Measurements from ENCODE around the gene TTC7B.

Gene TTC7B

DNA sequence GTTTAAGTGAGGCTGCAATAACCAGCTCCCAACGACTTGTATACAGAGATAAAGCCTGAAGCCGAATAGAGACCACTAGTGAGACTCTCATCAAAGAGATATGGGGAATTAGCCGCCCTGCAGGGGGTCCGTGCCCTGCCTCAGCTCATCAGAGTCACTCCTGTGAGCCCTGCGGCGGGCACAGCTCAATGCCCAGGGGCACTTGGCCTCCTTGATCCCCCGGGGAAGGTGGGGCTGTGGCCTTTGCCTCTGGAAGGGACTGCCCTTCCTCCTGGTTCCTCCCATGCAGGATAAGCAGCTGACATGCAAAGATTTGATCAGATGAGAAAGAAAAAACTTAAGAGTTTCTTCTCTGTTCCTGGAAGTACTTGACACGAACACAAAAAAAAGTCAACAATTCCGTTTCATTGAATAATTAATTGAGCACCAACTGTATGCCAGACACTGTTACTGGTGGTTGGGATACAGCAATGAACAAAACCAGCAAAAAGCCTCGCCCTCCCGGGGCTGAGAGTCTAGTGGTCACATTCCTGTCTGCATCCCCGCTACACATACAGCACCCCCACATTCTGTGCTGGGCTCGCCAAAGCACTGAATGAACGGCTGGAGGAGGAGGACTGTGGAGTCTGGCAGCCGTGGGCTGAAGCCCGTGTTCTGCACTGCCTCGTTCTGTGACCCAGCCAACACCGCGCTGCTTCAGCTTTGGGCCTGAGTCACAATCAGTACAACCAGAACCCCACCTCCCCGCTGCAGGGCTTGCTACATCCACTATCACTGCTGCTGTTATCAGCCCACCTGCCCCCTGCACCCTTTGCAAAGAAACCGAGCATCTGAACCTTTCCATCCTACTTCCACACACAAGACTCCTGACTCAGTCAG, 10.3 kb downstream of the TTC7B start:
- DNase-seq (ENCODE audit: low read depth in 2 of 2): no peak

- no peak for DNase-seq (ENCODE audit: low read depth in 2 of 2)
Measured at GRCh38 chr14:90805084-90805391, 11.2 kb downstream of the TTC7B start.

DNA sequence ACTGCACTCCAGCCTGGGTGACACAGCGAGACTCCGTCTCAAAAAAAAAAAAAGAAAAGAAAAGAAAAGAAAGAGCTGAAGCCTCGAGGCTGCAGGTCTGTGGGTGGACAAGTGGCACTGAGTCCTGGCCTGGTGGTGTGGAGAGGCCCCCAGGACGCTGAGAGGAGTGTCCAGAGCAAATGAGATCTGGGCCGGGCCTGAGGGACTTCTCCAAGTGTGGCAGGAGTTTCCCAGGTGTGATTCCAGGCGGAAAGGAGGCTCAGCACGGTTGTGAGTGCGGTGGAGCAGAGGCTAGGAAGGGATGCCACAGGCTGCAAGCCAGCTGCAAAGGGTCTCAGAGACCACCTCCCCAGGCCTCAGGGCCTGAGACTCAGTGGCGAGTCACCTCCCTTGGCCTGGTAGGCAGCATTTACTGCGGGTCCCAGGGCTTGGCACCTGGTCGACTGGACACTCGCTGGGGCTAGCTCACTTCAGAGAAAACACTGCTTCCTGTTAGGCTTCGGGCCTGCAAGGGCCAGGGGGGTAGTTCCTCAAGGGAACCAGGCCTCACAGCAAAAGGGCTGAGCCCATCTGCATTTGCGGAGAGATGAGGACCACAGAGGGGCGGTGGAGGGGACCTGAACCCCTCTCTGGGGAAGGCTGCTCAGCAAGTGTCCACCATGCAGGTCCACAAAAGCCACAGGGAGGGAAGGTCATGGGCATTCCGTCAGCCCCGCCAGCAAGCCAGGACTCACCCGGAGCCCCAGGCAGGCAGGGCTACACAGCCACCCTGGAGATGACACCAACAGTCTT, 11.7 kb downstream of the TTC7B start:
- no peak for DNase-seq (ENCODE audit: low read depth in 2 of 2)

DNA sequence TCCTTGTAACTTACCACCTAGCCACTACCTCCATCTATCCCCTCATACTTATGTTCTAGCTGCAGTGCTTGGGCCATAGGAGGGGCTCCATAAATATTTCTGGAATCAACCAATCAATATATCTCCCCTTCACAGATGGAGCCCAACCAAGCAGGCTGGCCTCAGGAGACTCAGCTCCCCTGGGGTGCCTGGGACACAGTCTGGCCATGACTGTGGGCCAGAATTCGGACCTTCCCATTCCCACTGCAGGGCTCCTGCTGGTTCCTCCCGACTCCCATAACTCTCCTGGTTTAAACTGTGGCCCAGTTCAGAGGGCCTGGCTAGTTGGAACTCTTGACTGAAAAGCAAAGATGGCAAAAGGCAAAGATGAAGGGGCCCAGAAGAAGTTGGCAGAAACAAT, 13.0 kb downstream of the TTC7B start:
- DNase-seq (ENCODE audit: low read depth in 2 of 2): no peak

DNA sequence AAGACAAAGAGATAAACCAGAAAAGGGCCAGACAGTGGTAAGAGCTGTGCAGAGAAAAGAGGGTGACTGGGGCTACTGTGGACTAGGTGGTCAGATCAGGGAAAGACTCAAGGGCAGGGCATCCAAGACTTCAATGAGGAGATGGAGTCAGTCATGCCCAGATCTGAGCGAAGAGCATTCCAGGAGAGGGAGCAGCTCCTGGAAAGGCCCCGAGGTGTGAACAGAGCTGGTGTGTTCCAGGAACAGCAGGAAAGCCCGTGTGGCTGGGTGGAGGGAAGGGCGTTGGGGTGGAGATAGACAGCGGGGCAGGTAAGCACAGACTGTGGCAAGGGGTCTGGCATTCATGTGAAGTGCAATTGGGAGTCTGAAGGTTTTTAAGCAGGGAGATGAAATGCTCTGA, 16.8 kb downstream of the TTC7B start:
- no peak for DNase-seq (ENCODE audit: low read depth in 2 of 2)

GRCh38 chr14:90797919-90798318, 18.3 kb downstream of the TTC7B start:
- no peak for DNase-seq (ENCODE audit: low read depth in 2 of 2)

- no peak for DNase-seq (ENCODE audit: low read depth in 2 of 2)
Measured at GRCh38 chr14:90797451-90797850, 18.8 kb downstream of the TTC7B start.

GRCh38 chr14:90796329-90796728, 19.9 kb downstream of the TTC7B start:
- no peak for DNase-seq (ENCODE audit: low read depth in 2 of 2)

DNA sequence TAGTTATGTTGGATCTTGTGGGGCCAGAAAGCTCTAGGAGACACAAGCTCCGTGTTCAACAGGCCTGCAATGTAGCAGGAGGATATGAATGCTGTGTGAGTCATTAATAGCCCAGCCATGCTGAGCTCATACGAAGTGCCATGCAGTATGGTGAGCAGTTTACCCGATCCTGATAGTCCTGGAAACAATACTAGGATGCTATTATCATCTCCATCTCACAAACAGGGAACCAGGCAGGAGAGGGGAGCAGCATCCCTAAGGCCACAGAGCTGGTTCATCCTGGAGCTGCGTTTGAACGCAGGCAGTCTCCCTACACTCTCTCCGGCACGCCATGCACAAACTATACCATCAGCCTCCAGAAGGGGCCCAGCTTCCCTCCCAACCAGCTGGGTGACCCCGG, 20.5 kb downstream of the TTC7B start:
- no peak for DNase-seq (ENCODE audit: low read depth in 2 of 2)

DNA sequence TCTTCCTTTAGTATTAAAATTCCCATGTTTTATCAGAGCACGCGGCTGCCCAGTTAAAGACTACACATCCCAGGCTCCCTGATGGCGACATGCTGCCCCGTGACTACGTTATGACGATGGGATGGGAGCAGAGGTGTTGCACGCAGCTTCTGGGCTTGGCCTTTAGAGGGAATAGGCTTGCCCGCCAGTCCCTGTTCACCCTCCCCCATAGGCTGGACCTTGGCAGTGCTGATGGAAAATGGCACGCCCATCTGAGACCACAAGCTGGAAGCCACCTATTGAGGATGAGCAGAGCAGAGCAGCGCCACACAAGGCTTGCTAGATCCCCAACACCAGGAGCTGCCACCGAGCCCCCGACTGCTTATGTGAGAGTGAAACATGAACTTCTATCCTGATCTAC, 24.7 kb downstream of the TTC7B start:
- no peak for DNase-seq (ENCODE audit: low read depth in 2 of 2)

GRCh38 chr14:90788031-90788430, 28.2 kb downstream of the TTC7B start:
- no peak for DNase-seq (ENCODE audit: low read depth in 2 of 2)

DNA sequence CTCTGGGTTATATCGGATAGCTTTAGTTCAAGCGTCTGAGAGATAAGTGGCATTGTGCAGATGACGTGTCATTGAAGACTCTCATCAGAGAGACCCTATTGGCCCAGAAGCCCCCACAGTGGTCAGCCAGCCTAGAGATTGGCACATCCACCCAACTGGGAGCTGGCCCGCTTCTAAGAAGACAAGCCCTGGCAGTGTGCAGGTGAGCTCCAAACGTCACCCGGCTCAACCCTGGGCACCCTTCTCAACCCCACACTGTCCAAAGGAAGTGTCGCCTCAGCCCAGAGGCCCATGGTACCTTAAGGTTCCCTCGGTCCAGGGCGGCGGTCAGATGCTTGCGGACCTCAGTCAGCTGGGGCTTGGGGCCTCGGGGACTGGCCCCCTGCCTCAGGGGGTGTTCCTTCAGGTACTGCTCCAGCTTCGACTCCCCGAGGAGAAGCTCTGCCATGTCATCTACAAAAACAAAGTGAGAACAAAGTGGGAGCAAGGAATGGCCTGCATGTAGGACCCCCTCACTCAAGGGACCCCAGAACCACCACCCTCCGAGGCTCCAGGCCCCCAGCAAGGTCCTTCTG, 30.3 kb downstream of the TTC7B start:
- DNase-seq (ENCODE audit: low read depth in 2 of 2): no peak

DNA sequence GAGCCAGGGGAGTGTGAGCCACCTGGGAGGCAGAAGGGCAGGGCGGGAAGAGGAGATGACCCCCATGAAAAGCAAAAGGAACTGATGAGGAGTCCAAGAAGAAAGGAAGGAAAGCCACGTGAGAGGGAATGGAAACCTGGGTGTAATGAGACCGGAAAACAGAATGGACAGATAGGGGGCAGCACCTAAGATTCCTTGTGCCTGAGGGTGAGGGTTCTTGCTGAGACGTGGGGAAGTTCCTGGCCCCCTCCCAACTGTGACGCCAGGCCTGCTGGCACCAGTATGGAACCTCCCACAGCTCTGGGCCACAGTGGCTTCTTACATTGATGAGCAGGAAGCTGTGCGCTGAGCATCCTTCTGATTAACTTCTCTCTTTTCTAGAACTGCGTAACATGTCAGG, 30.8 kb downstream of the TTC7B start:
- no peak for DNase-seq (ENCODE audit: low read depth in 2 of 2)

DNA sequence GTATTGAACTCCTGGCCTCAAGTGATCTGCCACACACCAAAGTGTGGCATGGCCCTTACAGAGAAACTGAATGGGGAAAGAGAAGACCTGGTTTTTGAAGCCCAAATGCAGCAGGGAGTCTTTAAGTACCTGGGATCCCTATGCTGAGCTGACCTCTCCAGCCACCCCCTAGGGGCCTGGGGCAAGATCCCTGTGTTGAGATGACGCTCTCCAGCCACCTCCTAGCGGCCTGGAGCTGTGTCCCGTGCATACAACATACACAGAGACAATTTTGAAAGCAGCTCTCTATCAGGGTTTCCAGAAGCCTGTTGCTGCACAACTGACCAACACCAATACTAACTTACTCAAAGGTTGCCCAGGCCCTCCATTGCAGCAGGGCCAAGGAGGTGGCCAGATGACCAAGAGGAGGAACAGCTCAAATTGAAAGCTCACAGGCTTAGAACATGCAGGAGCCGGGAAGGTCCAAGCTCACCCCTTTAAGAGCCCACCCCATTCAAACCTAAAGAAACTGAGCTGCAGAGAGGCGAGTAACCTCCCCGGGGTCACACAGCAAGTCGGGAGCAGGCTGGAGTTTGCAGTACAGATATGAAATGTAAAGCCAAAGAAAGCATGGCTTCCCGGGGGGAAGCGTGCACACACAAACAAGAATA, 31.5 kb downstream of the TTC7B start:
- no peak for DNase-seq (ENCODE audit: low read depth in 2 of 2)

DNA sequence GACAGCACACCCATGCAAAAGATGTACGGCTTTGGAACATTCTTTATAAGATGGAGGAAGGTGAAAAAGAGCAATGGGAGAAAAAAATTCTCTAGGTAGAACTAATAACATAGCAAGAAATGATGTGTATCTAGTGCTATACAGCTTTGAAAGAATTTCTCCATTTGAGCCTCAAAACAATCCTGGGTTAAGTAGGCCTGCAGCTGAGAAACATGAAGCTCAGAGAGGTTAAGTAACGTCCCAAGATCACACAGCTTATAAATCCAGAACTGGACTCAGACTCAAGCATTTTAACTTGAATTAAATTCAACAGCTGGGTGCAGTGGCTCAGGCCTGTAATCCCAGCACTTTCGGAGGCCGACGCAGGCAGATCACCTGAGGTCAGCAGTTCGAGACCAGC, 32.9 kb downstream of the TTC7B start:
- DNase-seq (ENCODE audit: low read depth in 2 of 2): no peak

DNA sequence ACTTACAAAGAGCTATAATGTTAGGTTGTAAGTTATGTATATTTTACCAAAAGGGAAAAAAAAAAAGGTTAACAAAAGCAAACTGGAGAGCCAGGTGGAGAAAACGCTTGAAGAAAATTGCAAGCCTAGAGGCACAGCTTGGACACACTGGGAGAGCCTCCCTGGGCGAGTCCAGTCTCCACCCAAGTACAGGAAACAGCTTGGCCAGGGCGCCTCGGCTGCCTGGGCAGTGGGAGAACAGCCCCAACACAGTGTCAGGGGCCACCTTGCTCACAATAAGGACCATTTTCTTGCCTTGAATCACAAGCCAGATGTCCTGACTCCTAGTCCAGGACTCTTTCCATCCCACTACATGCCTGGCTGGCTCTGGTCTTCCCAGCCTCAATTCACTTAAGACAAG, 33.3 kb downstream of the TTC7B start:
- no peak for DNase-seq (ENCODE audit: low read depth in 2 of 2)

GRCh38 chr14:90781876-90782275, 34.4 kb downstream of the TTC7B start:
- DNase-seq (ENCODE audit: low read depth in 2 of 2): no peak

GRCh38 chr14:90781344-90781761, 34.9 kb downstream of the TTC7B start:
- no peak for DNase-seq (ENCODE audit: low read depth in 2 of 2)

DNA sequence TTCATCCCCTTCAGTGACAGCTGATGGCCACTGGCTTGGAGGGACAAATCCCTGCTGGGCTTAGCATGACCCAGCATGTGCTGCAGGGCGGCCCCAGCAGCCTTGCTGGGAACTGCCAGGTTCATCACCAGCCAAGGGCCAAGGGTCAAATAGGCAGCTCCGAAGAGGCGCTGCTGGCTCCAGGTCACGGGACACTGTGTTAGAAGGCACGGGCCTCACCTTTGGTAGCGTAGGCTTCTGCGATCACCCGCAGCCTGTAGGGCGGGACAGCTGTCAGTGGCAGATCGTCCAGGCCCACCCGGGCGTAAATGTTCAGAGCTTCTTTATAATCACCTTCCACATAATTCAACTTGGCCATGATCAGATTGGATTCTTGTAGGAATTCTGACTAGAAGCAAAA, 35.7 kb downstream of the TTC7B start:
- DNase-seq (ENCODE audit: low read depth in 2 of 2): no peak

- no peak for DNase-seq (ENCODE audit: low read depth in 2 of 2)
Measured at GRCh38 chr14:90778571-90779255, 37.5 kb downstream of the TTC7B start.

DNA sequence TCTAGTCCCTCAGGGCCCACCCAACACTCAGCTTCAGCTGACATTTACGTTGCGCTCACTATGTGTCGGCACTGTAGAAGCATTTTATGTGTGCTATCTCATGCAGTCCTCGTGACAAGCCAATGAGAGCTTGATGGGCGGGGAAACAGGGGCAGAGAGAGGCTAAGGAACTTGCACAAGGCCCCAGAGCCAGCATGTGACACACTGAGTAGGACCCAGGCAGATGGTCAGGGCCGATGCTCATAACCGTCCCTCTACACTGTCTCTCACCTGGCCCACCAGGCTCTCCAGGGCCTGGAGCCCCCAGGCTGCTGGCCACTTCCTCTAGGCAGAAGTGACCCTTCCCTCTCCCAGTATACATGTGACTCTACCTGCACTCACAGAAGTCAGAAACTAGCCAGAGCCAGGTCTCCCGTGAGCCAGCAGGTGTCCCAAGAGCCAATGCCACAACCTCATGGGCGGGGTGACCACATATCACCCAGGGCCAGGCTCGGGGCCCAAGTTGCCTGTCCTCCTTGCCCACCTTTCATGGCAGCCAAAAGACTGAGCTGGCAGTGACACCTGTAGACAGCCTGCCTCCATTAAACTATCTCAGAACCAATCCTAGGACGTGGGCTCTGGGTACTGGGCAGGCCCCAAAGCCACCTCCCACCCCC, 38.3 kb downstream of the TTC7B start:
- no peak for DNase-seq (ENCODE audit: low read depth in 2 of 2)
